ENCODE data around the gene P4HTM. TPM values are rescaled to one million over a fixed set of nuclear protein-coding genes. Genes with fewer than 3 reads are reported as not detected.

Gene P4HTM
- total and polyA plus RNA-seq, 2 donors (not counting 3 experiments of a cell fraction or from before 2014, with no cell fraction given) = 23.0 to 32.7 TPM

DNA sequence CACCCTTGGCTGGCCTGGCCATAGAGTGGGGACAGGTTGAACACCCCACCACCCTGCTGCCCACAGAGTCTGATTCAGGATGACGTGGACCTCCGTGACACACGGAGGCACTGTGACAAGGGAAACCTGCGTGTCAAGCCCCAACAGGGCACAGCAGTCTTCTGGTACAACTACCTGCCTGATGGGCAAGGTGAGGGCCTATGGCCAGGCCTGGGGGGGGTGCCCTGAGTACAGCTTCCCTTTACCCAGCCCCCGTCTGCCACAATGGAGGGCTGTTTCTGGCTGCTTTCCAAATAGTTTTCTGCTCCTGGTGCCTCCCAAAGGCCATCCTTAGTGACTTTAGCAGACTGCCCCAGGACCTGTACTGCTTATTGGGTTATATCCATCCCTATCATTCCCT, 16.0 kb downstream of the P4HTM start:
- no peak for TF ChIP-seq FOS (IDR thresholded peaks at IDR 0.05; ENCODE audit: borderline replicate concordance, insufficient read depth, low read length)
- TF ChIP-seq POLR2AphosphoS5 (IDR thresholded peaks at IDR 0.05; ENCODE audit: insufficient read depth, low read depth, low read length) = no peak
- TF ChIP-seq MYC (IDR thresholded peaks at IDR 0.05; ENCODE audit: low read depth, low read length) = no peak
- no peak for TF ChIP-seq JUN (IDR thresholded peaks at IDR 0.05; ENCODE audit: borderline replicate concordance, insufficient read depth, insufficient read length, low read depth)
- TF ChIP-seq CTCF (IDR thresholded peaks at IDR 0.05; ENCODE audit: extremely low read depth in 1 of 2, insufficient read depth in 1 of 2, low read depth in 1 of 2, low read length in 2 of 2) = no peak
- TF ChIP-seq, protein P1, sequence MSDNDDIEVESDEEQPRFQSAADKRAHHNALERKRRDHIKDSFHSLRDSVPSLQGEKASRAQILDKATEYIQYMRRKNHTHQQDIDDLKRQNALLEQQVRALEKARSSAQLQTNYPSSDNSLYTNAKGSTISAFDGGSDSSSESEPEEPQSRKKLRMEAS (IDR thresholded peaks at IDR 0.05; ENCODE audit: insufficient read depth, insufficient read length) = no peak
- no peak for TF ChIP-seq GATA2 (IDR thresholded peaks at IDR 0.05; ENCODE audit: insufficient read depth, insufficient read length, low read depth, low read length)
- TF ChIP-seq POLR2A (IDR thresholded peaks at IDR 0.05; ENCODE audit: low read depth, low read length) = no peak
- no peak for TF ChIP-seq EZH2 (IDR thresholded peaks at IDR 0.05; ENCODE audit: borderline replicate concordance, low read depth, low read length, severe bottlenecking)
- Histone ChIP-seq H3K36me3 (ENCODE audit: control insufficient read depth in 2 of 2, extremely low read depth in 1 of 2, insufficient read depth in 2 of 2, low read length in 2 of 2) (no peaks in the 10 kb centered on the region), H3K9ac (replicated peaks; ENCODE audit: extremely low read depth, insufficient read depth, low read length) (peak overlapping the region; percentile 96), H2AFZ (ENCODE audit: low read depth, low read length) (peak overlapping the region; percentile 72), H3K27me3 (ENCODE audit: control insufficient read depth in 2 of 2, insufficient read depth in 2 of 2, low read length in 2 of 2) (no peaks in the 10 kb centered on the region), H3K9me1 (replicated peaks; ENCODE audit: control insufficient read depth, extremely low read depth, insufficient read depth, low read length) (no peaks in the 10 kb centered on the region), H3K9me3 (replicated peaks; ENCODE audit: control insufficient read depth, insufficient read depth, low read length) (no peaks in the 10 kb centered on the region), H4K20me1 (replicated peaks; ENCODE audit: control insufficient read depth, extremely low read depth, insufficient read depth, low read length) (no peaks in the 10 kb centered on the region), H3K4me1 (ENCODE audit: control insufficient read depth, extremely low read depth, insufficient read depth, low read length) (peaks cover 15% of the 10 kb centered on the region), H3K4me2 (ENCODE audit: insufficient read depth, low read length) (peak overlapping the region; percentile 71), H3K27ac (ENCODE audit: insufficient read depth, low read depth, low read length) (no peak overlapping the region), H3K79me2 (ENCODE audit: control insufficient read depth, insufficient read depth, low read length) (peaks cover 18% of the 10 kb centered on the region), H3K4me3 (replicated peaks in 1 of 3; ENCODE audit: insufficient read depth in 1 of 3, low read depth in 1 of 3, low read length in 3 of 3) (peak overlapping the region in 1 of 3 experiments; percentile 46)
- POLR2A ChIA-PET = interaction anchor here (1.6 to 3.7 kb wide), 2 partner anchors 15 to 18 kb away, joined by 8 to 40 read pairs; partner anchors contain the start of gene P4HTM
- dilution Hi-C loops (cut with MboI; ENCODE audit: extremely low pct_ligation_motif_present, low sequenced_read_pairs) (no loop called here), intact Hi-C loops (cut with micrococcal nuclease) (no loop called here)
- BruUV-seq (replicated peaks) = no TSS peak
- CTCF ChIA-PET = interaction anchor here (1.3 to 12.8 kb wide), 4 partner anchors 16 to 88 kb away, joined by 3 to 254 read pairs (median 23); partner anchors contain the start of genes NDUFAF3, P4HTM and QRICH1
- FAIRE-seq (no peak), DNase-seq (ENCODE audit: low read depth, low spot score) (no peak)

Data from endothelial cell of umbilical vein (primary cell).